ENCODE results near the gene ATP2B2.

The ATP2B2 gene

DNA sequence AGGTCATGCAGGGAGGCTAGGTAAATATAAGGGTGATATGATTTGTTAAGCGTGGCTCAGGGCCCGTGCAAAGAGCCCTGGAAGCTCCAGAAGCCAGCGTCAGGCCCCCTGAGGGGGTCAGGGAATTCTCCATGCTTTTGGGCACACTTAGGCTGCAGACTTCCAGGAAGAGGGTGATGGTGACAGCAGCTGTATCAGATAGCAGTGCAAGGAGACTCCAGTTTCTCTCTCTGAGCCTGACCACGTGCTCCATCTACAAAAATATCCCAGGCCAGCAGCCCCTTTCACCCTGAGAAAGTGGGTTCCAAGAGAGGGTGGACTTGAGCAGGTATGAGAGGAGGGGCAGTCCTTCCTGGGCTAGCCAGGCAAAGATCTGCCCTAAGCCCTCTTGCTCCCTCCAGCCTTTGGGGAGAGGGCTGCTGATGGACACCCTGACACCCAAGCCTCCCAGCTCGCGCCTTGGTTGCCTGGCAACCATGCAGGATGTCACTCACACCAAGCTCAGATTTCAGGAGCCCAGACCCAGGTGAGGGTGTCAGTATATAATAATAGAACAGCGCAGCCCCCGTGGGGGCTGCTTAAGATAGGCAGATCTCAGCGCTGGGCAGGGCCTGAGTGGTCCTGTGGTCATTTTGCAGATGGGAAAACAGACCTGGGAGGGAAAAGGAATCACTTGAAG lies 35.8 kb downstream of the ATP2B2 start:
- no peak for DNase-seq (ENCODE audit: low spot score)

DNA sequence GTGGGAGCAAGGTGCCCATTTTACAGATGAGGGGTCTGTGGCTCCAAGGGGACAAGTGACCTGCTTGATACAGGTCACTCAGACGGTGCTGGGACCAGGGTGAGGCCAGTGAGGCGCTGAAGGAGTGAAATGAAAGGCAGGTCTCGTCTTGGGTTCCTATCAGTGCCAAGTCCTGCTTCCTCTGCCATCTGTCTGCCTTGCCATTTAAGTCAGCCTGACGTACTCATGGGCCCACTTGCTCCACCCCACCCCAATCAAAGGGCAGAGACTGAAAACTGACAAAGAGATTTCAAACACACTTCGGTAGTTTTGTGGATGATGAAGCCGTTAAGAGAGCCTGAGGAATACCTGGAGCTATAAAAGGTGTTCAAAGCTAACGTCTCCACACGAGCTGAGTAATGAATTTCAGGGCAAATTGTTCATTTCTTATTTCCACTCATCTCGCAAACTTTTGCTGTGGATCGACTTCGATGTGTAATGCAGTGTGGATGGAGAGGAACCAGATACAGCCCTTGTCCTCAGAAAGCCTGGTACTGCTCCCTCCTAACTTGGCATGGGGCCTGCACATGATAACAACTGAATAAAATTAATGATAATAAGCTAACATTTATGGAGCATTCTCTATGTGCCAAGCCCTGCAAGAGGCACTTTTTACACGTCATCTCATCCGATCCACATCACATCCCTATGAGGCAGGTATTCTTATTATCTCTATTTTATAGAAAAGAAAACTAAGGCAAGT lies 36.6 kb downstream of the ATP2B2 start:
- DNase-seq (ENCODE audit: low spot score): no peak

DNA sequence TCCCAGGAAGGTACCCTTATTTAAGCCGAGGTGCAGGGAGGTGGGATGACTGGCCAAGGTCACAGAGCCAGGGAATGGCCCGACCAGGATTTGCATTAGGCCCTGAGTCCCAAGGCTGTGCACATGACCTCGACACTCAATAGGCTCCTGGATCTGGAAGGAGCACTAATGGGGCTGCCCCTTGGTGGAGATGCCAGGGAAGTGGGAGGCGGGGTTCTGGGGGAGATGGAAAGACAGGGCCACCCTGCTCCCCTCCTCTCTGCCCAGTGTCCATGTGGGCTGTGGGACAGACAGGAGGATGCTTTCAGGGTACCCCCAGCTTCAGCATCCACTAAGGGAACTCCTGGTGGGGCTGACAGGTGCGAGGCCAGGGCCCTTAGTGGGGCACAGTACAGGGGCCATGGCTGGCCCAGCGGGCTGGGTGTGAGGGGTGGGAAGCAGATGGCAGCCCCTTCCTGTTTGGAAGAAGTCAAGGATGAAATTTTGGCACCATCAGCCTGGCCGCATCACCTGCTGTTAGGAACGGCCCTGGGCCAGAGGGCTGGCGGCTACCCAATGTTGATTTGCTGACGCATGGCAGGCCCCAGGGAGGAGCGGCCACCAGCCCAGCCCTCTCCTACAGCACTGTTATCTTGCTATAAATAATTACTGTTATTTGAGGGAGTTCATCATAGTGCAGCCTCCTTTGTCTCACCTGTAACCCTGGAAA lies 37.3 kb downstream of the ATP2B2 start:
- no peak for DNase-seq (ENCODE audit: low spot score)

DNA sequence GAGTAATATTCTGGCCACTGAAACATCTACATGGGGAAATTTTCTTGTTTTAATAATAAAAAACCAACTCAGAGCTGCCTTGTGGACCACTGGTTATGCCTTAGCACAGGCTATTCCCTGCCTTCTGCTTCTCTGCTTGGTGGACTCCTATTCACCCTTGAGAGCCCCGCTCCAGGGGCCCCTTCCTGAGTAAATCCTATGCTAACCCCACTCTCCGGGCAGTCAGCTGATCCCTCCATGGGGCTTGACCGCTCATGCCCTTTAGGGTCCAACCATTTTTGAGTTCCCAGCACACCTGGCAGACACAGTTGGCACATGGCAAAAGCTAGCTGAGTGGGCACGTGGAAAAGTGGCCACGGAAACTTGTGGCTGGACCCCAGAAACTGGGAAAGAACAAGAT lies 38.2 kb downstream of the ATP2B2 start:
- no peak for DNase-seq (ENCODE audit: low spot score)

DNA sequence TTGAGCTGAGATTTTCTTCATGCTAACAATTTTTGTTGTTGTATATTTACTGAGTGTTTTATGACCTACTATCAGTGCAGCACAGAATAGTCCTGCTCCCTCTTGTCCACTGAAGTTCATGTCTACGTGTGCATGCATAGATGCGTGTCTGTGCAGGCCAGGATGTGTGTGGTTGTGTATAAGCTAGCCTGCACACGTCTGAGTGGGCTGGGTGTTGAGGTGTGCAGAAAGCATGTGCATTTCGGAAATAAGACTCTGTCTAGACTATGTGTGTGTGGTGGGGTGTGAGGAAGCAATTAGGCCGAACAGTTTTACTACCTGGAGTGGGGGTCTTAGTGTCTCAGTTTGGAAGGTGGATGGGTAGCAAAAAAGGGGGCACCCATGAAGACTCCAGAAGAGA lies 39.2 kb downstream of the ATP2B2 start:
- no peak for DNase-seq (ENCODE audit: low spot score)

DNA sequence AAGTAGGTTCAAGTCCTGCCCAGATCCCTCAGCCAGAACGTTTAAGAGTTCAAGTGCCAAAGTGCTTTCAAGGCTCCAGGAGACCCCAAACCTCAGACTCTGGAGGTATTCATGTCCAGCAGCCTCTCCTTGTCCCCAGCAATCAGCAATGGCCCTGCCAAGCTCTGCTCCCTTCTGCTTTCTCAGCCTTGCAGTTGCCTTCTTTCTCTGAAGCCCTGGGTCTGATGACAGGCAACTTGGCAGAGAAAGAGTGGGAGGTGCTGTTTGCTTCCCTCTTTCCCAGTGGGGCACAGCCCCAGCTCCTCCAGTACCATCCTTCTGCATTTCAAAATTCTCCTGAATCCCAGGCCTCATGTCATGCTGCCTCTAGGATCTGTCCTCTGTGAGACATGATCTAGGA lies 40.2 kb downstream of the ATP2B2 start:
- no peak for DNase-seq (ENCODE audit: low spot score)

DNA sequence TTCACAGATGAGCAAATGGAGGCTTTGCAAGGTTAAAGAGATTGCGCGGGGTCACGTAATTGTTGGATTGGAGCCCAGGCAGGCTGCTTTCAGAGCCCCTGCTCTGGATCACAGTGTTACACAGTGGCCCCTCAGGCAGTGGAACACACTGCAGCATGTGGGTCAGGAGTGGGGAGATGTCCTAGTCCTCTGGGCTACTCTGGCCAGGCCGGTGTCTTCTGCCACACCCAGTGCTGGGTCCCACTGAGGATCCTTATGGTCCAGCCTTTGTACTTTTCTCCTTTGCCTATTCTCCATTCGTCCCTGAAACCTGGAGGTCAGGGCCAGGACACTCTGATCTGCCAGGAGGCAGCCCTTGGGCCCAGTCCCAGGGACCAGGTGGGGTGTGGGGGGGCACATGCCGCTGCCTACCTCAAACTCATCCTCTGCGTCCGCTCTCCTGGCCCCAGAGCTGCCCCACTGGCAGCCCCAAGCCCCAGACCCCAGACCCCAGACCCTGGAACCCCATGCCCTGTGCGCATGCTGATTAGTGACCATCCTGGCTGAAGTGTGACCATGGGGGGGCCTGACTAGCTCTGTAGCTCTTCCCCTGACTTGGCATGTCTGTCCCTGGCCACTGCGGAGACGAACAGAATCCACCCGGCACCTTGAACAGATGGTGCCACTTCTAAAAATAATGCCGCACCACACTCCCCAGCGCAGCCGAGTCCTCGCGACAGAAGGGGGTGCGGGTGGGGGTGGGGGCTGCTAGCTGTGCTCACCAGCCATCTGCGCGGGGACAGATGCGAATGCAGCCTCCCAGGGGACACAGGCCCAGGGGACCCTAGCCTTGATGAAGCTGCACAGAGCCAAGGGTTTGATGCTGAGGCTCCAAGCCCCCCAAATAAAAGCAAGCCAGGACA lies 41.6 kb downstream of the ATP2B2 start:
- no peak for DNase-seq (ENCODE audit: low spot score)

DNA sequence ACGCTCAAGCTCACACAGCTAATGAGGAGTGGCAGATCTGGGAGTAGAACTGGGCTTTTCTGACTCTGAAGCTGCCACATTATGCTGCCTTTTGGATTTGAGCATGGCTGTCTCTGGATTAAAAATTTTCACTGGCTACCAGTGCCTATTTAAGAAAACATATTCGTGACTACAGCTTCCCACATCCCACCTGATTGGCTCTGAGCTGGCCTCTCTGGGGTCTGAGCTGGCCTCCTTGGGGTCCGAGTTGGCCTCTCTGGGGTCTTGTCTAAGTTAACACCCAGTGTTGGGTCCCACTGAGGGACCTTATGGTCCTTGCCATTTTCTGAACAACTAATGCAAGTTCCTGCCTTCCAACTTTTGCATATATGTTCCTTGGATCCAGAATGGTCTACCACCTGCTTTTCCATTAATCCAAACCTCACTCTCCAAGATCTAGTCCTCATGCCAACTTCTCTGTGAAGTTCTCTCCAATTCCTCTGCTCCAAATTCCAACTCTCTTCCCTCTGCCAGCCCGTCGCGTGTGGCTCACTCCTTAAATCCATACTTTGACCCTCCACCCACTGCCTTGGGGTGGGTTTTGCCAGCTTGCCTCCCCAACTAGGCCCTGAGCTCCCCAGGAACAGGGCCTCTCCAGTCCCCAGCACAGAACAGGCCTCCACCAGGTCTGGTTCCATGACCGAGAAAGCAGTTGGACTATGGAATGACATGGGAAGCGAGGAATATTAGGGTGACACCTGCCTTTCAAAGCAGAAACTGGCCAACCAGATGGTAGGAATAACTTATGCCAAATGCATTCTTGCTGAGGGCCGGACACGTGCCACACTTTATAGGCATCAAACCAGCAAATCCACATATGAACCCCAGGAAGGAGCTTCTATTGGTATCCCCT lies 42.5 kb downstream of the ATP2B2 start:
- DNase-seq (ENCODE audit: low spot score): no peak

DNA sequence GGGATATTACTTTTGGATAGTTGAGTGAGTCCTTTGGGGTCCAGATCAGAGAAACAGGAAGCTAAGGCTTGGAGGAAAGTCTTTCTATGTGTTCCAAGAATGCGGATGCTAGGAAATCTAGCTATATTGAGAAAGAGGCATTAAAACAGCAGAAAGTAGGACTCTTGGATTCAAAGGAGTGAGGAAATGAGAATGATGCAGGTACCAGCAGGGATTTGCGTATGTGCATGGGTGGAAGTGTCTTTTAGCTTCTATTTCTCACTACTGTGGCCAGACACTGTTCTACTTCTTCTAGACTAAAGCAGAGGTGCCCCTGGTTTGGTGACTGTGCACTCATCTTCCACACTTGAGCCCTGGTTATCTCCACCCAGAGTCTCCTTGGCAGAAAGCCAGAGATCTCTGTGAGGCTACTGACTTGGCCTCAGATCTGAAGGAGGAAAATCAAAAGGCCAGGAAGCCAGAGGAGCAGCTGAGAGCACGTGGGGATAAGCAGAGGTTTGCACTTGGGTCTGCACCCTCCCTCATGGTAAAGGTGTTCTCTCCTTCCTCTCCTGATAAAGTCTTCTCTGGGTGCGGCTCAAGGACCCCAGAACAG lies 44.3 kb downstream of the ATP2B2 start:
- DNase-seq (ENCODE audit: low spot score): no peak

DNA sequence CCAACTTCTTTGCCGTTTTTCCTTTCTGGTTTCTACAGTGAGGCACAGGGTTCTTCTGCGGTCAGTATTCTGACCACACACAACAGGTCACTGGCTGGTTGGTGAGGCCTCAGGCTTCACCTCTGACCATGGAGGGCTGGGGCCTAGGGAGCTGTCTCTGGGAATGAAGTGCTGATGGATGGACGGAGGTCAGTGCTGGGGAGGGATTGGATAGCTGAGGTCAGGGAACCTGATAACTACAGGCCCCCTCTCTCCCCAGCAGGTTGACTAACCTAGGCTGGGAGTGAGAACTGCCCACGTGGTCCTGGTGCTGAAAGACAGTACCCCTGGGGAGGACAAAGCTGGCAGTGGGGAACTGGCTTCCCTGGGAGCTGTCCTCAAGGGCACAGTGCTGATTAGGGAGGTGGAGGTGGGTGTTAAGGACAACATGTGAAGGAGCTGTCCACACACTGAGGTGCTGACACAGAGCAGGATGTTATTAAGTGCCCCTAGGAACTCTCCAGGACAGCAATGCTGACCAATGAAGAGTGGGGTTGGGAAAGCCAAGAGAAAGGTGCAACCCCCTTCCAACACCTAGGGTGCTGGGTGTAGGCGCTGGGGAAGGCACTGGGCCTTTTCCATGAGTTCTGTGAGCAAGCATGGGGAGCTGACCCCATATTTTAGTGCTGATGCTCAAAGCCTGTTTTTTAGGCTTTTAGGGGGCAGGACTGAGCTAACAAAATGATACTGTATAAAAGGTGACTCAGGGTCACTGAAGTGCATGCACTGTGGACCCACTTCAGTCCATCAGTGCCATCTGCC lies 45.2 kb downstream of the ATP2B2 start:
- DNase-seq (ENCODE audit: low spot score): peak; percentile 70

DNA sequence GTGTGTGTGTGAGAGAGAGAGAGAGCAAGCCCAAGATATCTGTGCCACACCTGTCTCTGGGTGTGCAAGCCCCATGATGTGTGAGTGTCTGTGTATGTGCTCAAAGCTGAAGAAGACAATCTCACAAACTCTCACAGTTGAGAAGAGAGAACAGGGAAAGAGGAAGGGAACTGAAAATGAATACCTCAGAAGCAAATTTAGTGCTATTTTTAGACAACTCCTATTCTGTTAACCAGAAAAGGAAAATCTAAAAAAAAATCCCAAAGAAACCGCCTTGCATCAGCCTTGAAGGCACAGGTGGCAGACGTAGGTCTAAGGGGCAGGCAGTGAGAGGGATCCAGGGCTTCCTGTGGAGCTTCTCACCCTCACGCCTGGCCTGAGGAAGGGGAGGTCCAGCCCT lies 47.8 kb downstream of the ATP2B2 start:
- DNase-seq (ENCODE audit: low spot score): no peak

DNA sequence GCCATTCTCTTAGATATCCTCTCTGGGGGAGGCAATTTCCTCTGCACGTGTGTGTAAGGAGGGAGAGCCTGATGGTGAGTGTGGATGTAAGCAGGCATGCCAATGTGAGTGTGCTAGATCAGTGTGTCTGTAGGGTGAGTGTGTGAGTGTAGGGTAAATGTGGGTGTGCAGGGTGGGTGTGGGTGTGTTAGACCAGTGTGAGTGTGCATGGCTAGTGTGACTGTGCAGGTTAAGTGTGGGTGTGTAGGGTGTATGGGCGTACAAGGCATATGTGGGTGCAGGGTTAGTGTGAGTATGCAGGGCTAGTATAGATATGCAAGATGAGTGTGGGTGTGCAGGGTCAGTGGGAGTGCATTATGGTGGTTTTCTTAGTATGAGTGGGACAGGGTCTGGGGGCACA lies 48.4 kb downstream of the ATP2B2 start:
- no peak for DNase-seq (ENCODE audit: low spot score)

DNA sequence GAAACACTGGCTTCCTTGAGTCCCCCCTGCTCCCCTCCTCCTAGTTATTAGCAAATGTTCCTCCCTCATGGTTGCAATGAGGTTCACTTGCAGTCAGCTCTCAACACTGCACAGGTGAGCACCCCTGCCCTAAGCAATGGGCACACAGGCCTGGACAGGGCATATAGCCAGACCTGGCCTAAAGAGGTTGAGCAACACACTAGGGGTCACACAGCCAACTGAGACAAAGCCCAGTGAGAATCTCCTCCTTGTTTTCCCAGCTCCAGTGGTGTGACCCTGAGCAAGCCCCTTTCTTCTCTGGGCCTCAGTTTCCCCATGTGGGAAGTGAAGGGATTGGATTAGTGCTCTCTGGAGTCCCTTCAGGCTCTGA lies 49.9 kb downstream of the ATP2B2 start:
- no peak for DNase-seq (ENCODE audit: low spot score)

DNA sequence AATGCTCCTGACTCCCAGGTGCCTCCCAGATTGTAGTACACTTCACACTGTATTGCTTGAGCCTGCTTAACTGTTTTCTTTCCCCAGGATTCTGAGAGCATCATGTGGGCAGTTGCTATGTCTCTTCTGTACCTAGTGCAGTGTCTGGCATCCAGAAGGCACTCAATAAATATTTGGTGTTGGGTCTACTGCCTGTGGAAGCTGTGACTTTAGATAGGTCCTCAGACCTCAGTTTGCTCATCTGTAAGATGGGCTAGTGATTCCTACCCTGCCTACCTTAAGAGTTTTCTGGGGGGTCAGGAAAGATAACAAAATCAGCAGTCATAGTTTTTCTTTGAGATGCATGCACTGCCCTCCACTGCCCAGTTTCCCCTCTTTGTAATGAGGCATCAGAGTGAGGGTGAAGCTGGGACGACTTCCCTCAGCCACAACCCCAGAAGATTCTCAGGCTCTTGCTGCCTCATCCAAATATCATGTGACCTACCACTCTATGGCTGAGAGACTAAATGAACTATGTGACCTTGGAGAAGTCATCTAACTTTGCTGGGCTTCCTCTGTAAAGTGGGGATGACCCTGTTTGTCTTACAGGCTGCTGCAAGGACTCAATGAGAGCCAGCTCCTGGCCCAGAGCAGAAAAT lies 50.4 kb downstream of the ATP2B2 start:
- DNase-seq (ENCODE audit: low spot score): no peak

DNA sequence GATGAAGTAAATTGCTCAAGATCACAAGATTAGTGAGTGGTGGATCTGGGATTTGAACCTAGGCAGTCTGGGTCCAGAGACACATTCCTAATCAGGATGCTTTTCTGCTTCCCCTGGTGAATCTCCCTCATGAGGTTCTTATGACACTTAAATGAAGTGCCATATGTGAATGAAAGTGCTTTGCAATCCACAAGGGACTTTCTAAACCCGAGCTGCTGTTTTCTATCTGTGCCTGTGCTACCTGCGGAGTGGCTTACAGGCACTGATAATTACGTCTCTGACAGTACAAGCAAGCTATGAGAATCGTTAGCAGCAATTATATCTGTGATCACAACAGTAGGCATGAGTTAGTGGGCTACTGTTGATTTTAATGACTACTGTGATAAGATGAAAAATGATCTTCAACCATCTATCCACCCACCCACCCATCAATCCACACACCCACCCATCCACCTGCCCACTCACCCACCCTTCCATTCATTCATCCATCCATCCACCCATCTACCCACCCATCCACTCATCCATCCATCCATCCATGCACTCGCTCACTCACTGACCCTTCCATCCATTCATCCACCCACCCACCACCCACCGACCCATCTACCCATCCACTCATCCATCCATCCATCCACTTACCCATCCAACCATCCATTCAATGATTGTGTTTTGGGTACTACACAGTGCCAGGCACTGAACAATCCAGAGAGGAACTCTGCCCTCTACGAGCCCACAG lies 51.8 kb downstream of the ATP2B2 start:
- no peak for DNase-seq (ENCODE audit: low spot score)

DNA sequence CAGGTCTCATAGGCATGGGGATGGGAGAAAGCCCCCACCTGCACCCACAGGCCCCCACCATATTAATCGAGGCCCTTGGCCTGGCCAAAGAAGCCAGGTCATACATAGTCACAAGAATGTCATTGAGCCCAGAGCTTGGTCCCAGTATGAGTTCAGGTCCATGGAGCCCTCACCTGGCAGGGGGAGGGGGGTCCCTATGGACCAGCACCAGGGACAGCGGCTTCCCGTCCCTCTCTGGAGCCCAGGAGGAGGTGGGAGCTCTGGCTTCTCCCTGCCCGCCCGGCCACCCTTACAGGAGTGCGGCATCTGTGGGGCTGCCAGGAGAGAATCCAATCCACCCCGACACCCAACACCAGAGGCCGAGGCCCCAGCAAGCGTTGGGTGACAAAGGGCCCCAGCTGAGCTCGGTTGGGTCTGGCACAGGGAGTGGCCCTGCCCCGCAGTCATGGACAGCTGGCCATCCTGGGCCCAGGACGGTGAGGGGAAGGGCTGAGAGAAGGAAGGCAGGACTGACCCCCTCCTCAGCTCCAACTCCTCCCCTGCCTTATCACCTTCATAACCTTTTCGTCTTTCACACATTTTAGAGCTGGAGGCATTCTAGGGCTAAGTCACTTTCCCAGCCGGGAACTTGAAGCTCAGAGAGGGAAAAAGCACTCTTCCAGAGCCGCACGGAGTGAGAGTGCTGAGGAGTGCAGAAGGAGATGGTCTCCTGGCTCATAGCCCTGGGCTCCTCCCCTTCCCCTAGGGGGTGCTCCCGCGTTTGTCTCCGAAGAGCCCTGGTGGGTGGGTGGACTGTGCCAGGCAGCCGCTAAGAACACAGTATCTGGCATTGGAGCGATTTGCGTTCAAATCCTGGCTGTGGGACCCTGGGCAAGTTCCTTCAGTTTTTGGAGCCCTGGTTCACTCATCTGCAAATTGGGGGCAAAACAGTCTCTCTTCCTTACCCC lies 54.6 kb downstream of the ATP2B2 start:
- no peak for DNase-seq (ENCODE audit: low spot score)

DNA sequence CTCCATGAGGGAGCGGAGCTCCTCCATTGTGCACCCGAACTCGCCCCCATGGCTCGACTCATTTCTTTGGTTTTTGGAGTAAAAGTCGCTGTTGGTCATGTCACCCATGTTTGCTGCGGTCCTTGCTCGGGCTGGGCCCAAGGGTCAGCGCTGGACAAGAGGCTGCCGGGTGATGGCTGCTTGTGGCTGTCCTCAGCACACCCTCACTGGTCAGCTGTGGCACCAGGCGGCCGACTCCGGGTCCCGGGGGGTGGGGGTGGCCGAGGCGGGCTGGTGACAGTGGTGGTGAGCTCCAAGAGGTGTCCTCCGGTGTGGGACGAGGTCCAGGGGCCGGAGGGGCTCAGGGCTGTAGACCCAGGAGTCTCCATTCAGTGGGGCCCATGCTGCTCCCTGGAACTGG lies 56.0 kb downstream of the ATP2B2 start:
- DNase-seq (ENCODE audit: low spot score): no peak

DNA sequence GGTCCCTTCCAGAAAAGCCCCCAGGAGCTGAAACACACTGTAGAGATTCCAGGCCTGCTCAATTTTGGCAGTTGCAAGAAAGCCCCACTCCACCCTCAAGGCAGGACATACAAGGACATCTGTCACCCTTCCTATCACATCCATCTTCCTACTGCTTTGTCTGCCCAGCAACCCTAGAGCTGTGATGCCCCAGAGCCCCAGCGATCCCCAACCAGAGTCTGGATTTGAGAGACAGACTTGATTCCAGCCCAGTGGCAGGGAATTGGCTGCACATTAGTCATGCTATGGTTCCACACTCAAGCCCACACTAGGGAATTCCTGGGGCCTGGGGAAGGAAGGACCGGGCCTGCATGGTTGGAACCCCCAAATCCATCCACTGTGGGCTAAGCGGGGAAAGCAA lies 56.8 kb downstream of the ATP2B2 start:
- DNase-seq (ENCODE audit: low spot score): no peak

Measured in AG08395 (cell line).